GM23338 (cell line): Measurements from ENCODE around the gene APOL3.

Source experiments
- CREB1 ChIP-seq: fragments of 250-450 bp; sonication (Bioruptor Pico); IDR thresholded peaks from 2 replicates; pipeline ENCODE4 v1.5.0; 2020; ENCODE audit warnings: low read depth, mild to moderate bottlenecking, moderate library complexity
- EZH2 ChIP-seq: fragments of 200-600 bp; sonication (generic); IDR thresholded peaks from one replicate; pipeline ENCODE4 v1.8.0; 2017; ENCODE audit warnings: antibody characterized with exemption, mild to moderate bottlenecking, low read depth; ENCODE audit not compliant: unreplicated experiment
- EZH2phosphoT487 ChIP-seq: fragments of 200-600 bp; sonication (generic); IDR thresholded peaks from one replicate; pipeline ENCODE4 v1.8.1; 2018; ENCODE audit warnings: antibody characterized with exemption; ENCODE audit not compliant: unreplicated experiment
- POLR2AphosphoS5 ChIP-seq: IDR thresholded peaks from 2 replicates; pipeline ENCODE4 v1.6.1; 2016; ENCODE audit warnings: antibody characterized with exemption, low read depth
- STAT1 ChIP-seq: IDR thresholded peaks from one replicate; pipeline ENCODE4 v1.6.1; 2016; ENCODE audit warnings: antibody characterized with exemption; ENCODE audit not compliant: unreplicated experiment
- ZNF331 ChIP-seq: fragments of 250-450 bp; sonication (Bioruptor Pico); IDR thresholded peaks from 2 replicates; pipeline ENCODE4 v1.5.0; 2020; ENCODE audit warnings: low read depth, mild to moderate bottlenecking, moderate library complexity
- TF ChIP-seq, protein P1 (sequence below), 2 experiments: fragments of 200-600 bp in 1 of 2; sonication (generic) in 1 of 2; conservative IDR thresholded peaks; 2 replicates each; pipeline versions ENCODE4 v1.5.1 to v1.6.1; 2016 to 2017; ENCODE audit warnings: antibody characterized with exemption in 2 of 2, low read depth in 2 of 2, mild to moderate bottlenecking in 2 of 2, moderate library complexity in 1 of 2
- TF ChIP-seq, protein P2 (sequence below): IDR thresholded peaks from 2 replicates; pipeline ENCODE4 v1.6.1; 2016; ENCODE audit warnings: antibody characterized with exemption
- TF ChIP-seq, protein P3 (sequence below): IDR thresholded peaks from one replicate; pipeline ENCODE4 v1.6.1; 2018; ENCODE audit warnings: antibody characterized with exemption; ENCODE audit not compliant: unreplicated experiment

DNA sequence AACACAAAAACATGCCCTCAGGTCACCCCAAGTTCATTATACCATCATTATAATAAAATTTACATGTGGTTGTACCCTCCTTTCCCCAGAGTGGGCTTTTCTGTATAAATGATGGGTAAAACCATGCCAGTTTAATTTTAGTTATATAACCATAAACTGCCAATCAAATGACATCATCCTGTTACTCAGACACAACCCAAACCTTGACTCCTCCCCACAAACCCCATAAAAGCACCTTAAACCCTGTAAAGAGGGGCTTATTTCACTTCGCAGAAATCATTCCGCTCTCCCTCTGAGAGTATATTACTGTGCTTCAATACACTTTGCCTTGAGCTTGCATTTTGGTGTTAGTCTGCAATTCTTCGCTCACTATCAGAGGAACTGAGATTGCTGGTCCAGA lies 5.5 kb upstream of the APOL3 start:
- TF ChIP-seq, protein P1, sequence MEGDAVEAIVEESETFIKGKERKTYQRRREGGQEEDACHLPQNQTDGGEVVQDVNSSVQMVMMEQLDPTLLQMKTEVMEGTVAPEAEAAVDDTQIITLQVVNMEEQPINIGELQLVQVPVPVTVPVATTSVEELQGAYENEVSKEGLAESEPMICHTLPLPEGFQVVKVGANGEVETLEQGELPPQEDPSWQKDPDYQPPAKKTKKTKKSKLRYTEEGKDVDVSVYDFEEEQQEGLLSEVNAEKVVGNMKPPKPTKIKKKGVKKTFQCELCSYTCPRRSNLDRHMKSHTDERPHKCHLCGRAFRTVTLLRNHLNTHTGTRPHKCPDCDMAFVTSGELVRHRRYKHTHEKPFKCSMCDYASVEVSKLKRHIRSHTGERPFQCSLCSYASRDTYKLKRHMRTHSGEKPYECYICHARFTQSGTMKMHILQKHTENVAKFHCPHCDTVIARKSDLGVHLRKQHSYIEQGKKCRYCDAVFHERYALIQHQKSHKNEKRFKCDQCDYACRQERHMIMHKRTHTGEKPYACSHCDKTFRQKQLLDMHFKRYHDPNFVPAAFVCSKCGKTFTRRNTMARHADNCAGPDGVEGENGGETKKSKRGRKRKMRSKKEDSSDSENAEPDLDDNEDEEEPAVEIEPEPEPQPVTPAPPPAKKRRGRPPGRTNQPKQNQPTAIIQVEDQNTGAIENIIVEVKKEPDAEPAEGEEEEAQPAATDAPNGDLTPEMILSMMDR (conservative IDR thresholded peaks at IDR 0.05; ENCODE audit: low read depth in 2 of 2) = no peak
- no peak for TF ChIP-seq POLR2AphosphoS5
- TF ChIP-seq, protein P2, sequence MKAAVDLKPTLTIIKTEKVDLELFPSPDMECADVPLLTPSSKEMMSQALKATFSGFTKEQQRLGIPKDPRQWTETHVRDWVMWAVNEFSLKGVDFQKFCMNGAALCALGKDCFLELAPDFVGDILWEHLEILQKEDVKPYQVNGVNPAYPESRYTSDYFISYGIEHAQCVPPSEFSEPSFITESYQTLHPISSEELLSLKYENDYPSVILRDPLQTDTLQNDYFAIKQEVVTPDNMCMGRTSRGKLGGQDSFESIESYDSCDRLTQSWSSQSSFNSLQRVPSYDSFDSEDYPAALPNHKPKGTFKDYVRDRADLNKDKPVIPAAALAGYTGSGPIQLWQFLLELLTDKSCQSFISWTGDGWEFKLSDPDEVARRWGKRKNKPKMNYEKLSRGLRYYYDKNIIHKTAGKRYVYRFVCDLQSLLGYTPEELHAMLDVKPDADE = no peak
- no peak for TF ChIP-seq CREB1 (CRISPR knock-in tag)
- no peak for TF ChIP-seq STAT1
- no peak for TF ChIP-seq EZH2
- TF ChIP-seq EZH2phosphoT487 = no peak
- no peak for TF ChIP-seq ZNF331 (CRISPR knock-in tag)
- TF ChIP-seq, protein P3, sequence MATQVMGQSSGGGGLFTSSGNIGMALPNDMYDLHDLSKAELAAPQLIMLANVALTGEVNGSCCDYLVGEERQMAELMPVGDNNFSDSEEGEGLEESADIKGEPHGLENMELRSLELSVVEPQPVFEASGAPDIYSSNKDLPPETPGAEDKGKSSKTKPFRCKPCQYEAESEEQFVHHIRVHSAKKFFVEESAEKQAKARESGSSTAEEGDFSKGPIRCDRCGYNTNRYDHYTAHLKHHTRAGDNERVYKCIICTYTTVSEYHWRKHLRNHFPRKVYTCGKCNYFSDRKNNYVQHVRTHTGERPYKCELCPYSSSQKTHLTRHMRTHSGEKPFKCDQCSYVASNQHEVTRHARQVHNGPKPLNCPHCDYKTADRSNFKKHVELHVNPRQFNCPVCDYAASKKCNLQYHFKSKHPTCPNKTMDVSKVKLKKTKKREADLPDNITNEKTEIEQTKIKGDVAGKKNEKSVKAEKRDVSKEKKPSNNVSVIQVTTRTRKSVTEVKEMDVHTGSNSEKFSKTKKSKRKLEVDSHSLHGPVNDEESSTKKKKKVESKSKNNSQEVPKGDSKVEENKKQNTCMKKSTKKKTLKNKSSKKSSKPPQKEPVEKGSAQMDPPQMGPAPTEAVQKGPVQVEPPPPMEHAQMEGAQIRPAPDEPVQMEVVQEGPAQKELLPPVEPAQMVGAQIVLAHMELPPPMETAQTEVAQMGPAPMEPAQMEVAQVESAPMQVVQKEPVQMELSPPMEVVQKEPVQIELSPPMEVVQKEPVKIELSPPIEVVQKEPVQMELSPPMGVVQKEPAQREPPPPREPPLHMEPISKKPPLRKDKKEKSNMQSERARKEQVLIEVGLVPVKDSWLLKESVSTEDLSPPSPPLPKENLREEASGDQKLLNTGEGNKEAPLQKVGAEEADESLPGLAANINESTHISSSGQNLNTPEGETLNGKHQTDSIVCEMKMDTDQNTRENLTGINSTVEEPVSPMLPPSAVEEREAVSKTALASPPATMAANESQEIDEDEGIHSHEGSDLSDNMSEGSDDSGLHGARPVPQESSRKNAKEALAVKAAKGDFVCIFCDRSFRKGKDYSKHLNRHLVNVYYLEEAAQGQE = no peak
